SK-N-SH (cell line): ENCODE data around the gene MBD3. TPM values are rescaled to one million over a fixed set of nuclear protein-coding genes. Genes with fewer than 3 reads are reported as not detected.

Source experiments
- CTCF ChIA-PET: fragments of 300-600, 350-600 bp; formaldehyde crosslinking; extraction: SDS; loops from one replicate; lab custom pipeline; 2021; lab: Yijun Ruan, JAX
- POLR2A ChIA-PET: fragments of 350-600 bp; sonication (Branson Sonifier 250); formaldehyde crosslinking; extraction: SDS; loops from one replicate; lab custom pipeline; 2020; ENCODE audit warnings: antibody characterized with exemption, inconsistent platforms; lab: Yijun Ruan, JAX
- DNase-seq: peaks from one replicate; pipeline ENCODE4 v3.0.0; 2012
- H2AFZ ChIP-seq: fragments of 200-600 bp; sonication (generic); 2 replicates; pipeline ENCODE4 v1.8.1; 2016; ENCODE audit warnings: antibody characterized with exemption, mild to moderate bottlenecking, low read depth
- H3F3A ChIP-seq: fragments of 200-600 bp; sonication (generic); replicated peaks from 2 replicates; pipeline ENCODE3; 2016; ENCODE audit warnings: antibody characterized with exemption, mild to moderate bottlenecking; ENCODE audit not compliant: insufficient read depth
- H3K27ac ChIP-seq, 2 experiments: fragments of 200-500 bp in 1 of 2; fragments of 200-600 bp in 1 of 2; sonication (Bioruptor generic) in 1 of 2; sonication (generic), shearing (Covaris generic) in 1 of 2; 2 replicates each; pipeline versions ENCODE4 v1.5.1 to v1.6.1; 2014 to 2016; ENCODE audit warnings: low read depth in 2 of 2, inconsistent platforms in 1 of 2, low read length in 1 of 2, mild to moderate bottlenecking in 1 of 2, mixed read lengths in 1 of 2
- H3K27me3 ChIP-seq: fragments of 200-600 bp; sonication (generic), shearing (Covaris generic); 2 replicates; pipeline ENCODE4 v1.6.1; 2016; ENCODE audit warnings: mixed run types; ENCODE audit not compliant: insufficient read depth
- H3K36me3 ChIP-seq, 2 experiments: fragments of 200-500 bp in 1 of 2; fragments of 200-600 bp in 1 of 2; sonication (Bioruptor generic) in 1 of 2; sonication (generic) in 1 of 2; replicated peaks in 1 of 2; 2 replicates each; pipeline versions ENCODE3 to v1.5.1; 2014 to 2016; ENCODE audit warnings: low read length in 1 of 2, mild to moderate bottlenecking in 1 of 2; ENCODE audit not compliant: insufficient read depth in 2 of 2, control insufficient read depth in 1 of 2
- H3K4me1 ChIP-seq, 2 experiments: fragments of 200-500 bp in 1 of 2; fragments of 200-600 bp in 1 of 2; sonication (Bioruptor generic) in 1 of 2; sonication (generic), shearing (Covaris generic) in 1 of 2; 2 replicates each; pipeline versions ENCODE4 v1.5.1 to v1.6.1; 2014 to 2016; ENCODE audit warnings: low read depth in 1 of 2, low read length in 1 of 2, mixed run types in 1 of 2; ENCODE audit not compliant: insufficient read depth in 2 of 2, control insufficient read depth in 1 of 2
- H3K4me2 ChIP-seq: fragments of 200-600 bp; sonication (generic), shearing (Covaris generic); 2 replicates; pipeline ENCODE4 v1.6.1; 2017; ENCODE audit warnings: mixed run types
- H3K4me3 ChIP-seq, 2 experiments: fragments of 200-500 bp in 1 of 2; fragments of 200-600 bp in 1 of 2; sonication (Bioruptor generic) in 1 of 2; sonication (generic), shearing (Covaris generic) in 1 of 2; 2 replicates each; pipeline versions ENCODE4 v1.5.1 to v1.8.1; 2014 to 2016; ENCODE audit warnings: low read depth in 2 of 2, inconsistent platforms in 1 of 2, low read length in 1 of 2, mild to moderate bottlenecking in 1 of 2, mixed read lengths in 1 of 2, moderate library complexity in 1 of 2
- H3K79me2 ChIP-seq: fragments of 200-600 bp; sonication (generic); 2 replicates; pipeline ENCODE4 v1.8.1; 2017; ENCODE audit warnings: mild to moderate bottlenecking; ENCODE audit not compliant: insufficient read depth
- H3K9ac ChIP-seq: fragments of 200-600 bp; sonication (generic); 2 replicates; pipeline ENCODE4 v1.6.1; 2017; ENCODE audit warnings: mixed run types
- H3K9me2 ChIP-seq: fragments of 200-600 bp; sonication (generic); 2 replicates; pipeline ENCODE4 v1.6.1; 2017; ENCODE audit warnings: mixed run types
- H3K9me3 ChIP-seq: fragments of 200-600 bp; sonication (generic); 2 replicates; pipeline ENCODE4 v1.6.1; 2017; ENCODE audit warnings: mixed run types, mild to moderate bottlenecking, moderate library complexity
- H4K20me1 ChIP-seq: fragments of 200-600 bp; sonication (generic); 2 replicates; pipeline ENCODE4 v1.6.1; 2017; ENCODE audit warnings: mild to moderate bottlenecking, mixed run types; ENCODE audit not compliant: insufficient read depth
- CTCF ChIP-seq: fragments of 200-600 bp; sonication (generic); IDR thresholded peaks from 2 replicates; pipeline ENCODE4 v1.6.1; 2017; ENCODE audit warnings: antibody characterized with exemption, mild to moderate bottlenecking, moderate library complexity
- IRF3 ChIP-seq: fragments of 150-350 bp; IDR thresholded peaks from 2 replicates; pipeline ENCODE4 v1.6.1; 2016; ENCODE audit warnings: mild to moderate bottlenecking, low read depth, low read length
- NRF1 ChIP-seq: IDR thresholded peaks from 2 replicates; pipeline ENCODE4 v1.6.1; 2012; ENCODE audit warnings: low read depth, mild to moderate bottlenecking, low read length
- RAD21 ChIP-seq: IDR thresholded peaks from 2 replicates; pipeline ENCODE4 v1.6.1; 2012; ENCODE audit warnings: mild to moderate bottlenecking, low read length
- RCOR1 ChIP-seq: fragments of 150-350 bp; IDR thresholded peaks from 2 replicates; pipeline ENCODE4 v1.6.1; 2017; ENCODE audit warnings: antibody characterized with exemption, low read length
- RXRA ChIP-seq: IDR thresholded peaks from 2 replicates; pipeline ENCODE4 v1.4.0; 2012; ENCODE audit warnings: low read depth, mild to moderate bottlenecking, borderline replicate concordance
- SIN3A ChIP-seq: IDR thresholded peaks from 2 replicates; pipeline ENCODE4 v1.6.1; 2012; ENCODE audit warnings: low read depth, mild to moderate bottlenecking, low read length, moderate library complexity, borderline replicate concordance
- SMC3 ChIP-seq: IDR thresholded peaks from 2 replicates; pipeline ENCODE4 v1.6.1; 2012; ENCODE audit warnings: low read depth, low read length, improper control_type of control experiment
- TEAD4 ChIP-seq: IDR thresholded peaks from 2 replicates; pipeline ENCODE4 v1.4.0; 2012; ENCODE audit warnings: mild to moderate bottlenecking, borderline replicate concordance; ENCODE audit not compliant: insufficient read depth
- USF1 ChIP-seq: IDR thresholded peaks from 2 replicates; pipeline ENCODE4 v1.4.0; 2012; ENCODE audit warnings: low read depth, borderline replicate concordance
- WGBS: methylation state at CpG from one replicate; pipeline ENCODE4 v1.1.6; 2017; ENCODE audit warnings: low lambda C conversion rate; 5-methylcytosine and 5-hydroxymethylcytosine counted together
- polyA plus RNA-seq, 3 experiments: library from polyadenylated mRNA; depleted of rRNA; stranded (reverse); fragments of >200 nt; gene quantifications; 2 replicates each; pipeline ENCODE4 v1.2.3, GENCODE V29; 2012

Gene MBD3
- polyA plus RNA-seq, 1 of the 3 experiments (the other 2 are of a cell fraction), result 96.5 TPM

GRCh38 chr19:1616875-1617274 is 24.2 kb upstream of the MBD3 start (continued):
- TF ChIP-seq NRF1, result no peak
- TF ChIP-seq RAD21, result no peak
- TF ChIP-seq TEAD4, result no peak
- no peak for TF ChIP-seq IRF3
- no peak for TF ChIP-seq CTCF
- TF ChIP-seq RCOR1, result no peak
- TF ChIP-seq SIN3A, result no peak
- TF ChIP-seq, all 33 proteins: peak for 0

- H3K36me3 ChIP-seq, result peaks cover 3 to 80% of the 10 kb centered on the region in 2 experiments
- WGBS, result 96% methylated on average over 8 of the region's 8 CpGs
Observed at GRCh38 chr19:1616396-1616795, 23.7 kb upstream of the MBD3 start.

More at GRCh38 chr19:1616396-1616795, 23.7 kb upstream of the MBD3 start:
- no peaks in the 10 kb centered on the region for H3K27me3 ChIP-seq
- TF ChIP-seq SIN3A (no peak), RXRA (no peak), SMC3 (no peak), RAD21 (no peak), USF1 (no peak)
- ChIA-PET CTCF (interaction anchor here (1.4 to 2.1 kb wide), 4 partner anchors 9 to 210 kb away, joined by 4 to 9 read pairs (median 4); partner anchors contain the start of gene UQCR11), POLR2A (no interaction called here)
- H3K9me3 ChIP-seq, result no peaks in the 10 kb centered on the region
- H3K4me1 ChIP-seq, result no peaks in the 10 kb centered on the region; a peak in 1 of 4 replicates
- DNase-seq, result no peak
- no peak overlapping the region for H3K9ac ChIP-seq
- no peaks in the 10 kb centered on the region for H3K9me2 ChIP-seq
- H4K20me1 ChIP-seq, result peaks cover 10% of the 10 kb centered on the region; the same call in 1 of the 2 replicates
- no peak overlapping the region for H3K4me2 ChIP-seq
- H3F3A ChIP-seq, result no peaks in the 10 kb centered on the region
- H3K27ac ChIP-seq, result no peak overlapping the region
- H3K4me3 ChIP-seq, result no peak overlapping the region
- H3K79me2 ChIP-seq, result no peaks in the 10 kb centered on the region
- no peak overlapping the region for H2AFZ ChIP-seq
